HEK293 (cell line): ENCODE data around the gene MYO1D.

ENCODE experiments used
- HOXA7 ChIP-seq: sonication (generic); formaldehyde crosslinking; IDR thresholded peaks from 2 replicates; pipeline ENCODE4 v1.8.1; 2022; ENCODE audit warnings: missing genetic modification reagents, borderline replicate concordance
- YY2 ChIP-seq: fragments of 450-650 bp; formaldehyde crosslinking; IDR thresholded peaks from 2 replicates; pipeline ENCODE4 v1.5.1; 2016; ENCODE audit warnings: missing biosample characterization, missing genetic modification characterization
- ZNF211 ChIP-seq: fragments of 450-650 bp; formaldehyde crosslinking; IDR thresholded peaks from 2 replicates; pipeline ENCODE4 v1.5.1; 2016; ENCODE audit warnings: low read depth, missing biosample characterization, missing genetic modification characterization
- ZNF624 ChIP-seq: fragments of 450-650 bp; formaldehyde crosslinking; IDR thresholded peaks from 2 replicates; pipeline ENCODE4 v1.5.1; 2017; ENCODE audit warnings: missing biosample characterization, missing genetic modification characterization
- ZNF777 ChIP-seq: fragments of 450-650 bp; formaldehyde crosslinking; IDR thresholded peaks from 2 replicates; pipeline ENCODE4 v1.5.1; 2017; ENCODE audit warnings: missing biosample characterization, missing genetic modification characterization, borderline replicate concordance
- TF ChIP-seq, protein P1 (sequence below): fragments of 450-650 bp; formaldehyde crosslinking; IDR thresholded peaks from 2 replicates; pipeline ENCODE4 v1.5.1; 2016; ENCODE audit warnings: missing biosample characterization, missing genetic modification characterization
- TF ChIP-seq, protein P2 (sequence below): fragments of 450-650 bp; formaldehyde crosslinking; IDR thresholded peaks from 2 replicates; pipeline ENCODE4 v1.5.1; 2016; ENCODE audit warnings: missing biosample characterization, missing genetic modification characterization
- TF ChIP-seq, protein P3 (sequence below): IDR thresholded peaks from 2 replicates; pipeline ENCODE4 v1.6.1; 2011; ENCODE audit warnings: mild to moderate bottlenecking, low read depth, low read length, borderline replicate concordance

DNA sequence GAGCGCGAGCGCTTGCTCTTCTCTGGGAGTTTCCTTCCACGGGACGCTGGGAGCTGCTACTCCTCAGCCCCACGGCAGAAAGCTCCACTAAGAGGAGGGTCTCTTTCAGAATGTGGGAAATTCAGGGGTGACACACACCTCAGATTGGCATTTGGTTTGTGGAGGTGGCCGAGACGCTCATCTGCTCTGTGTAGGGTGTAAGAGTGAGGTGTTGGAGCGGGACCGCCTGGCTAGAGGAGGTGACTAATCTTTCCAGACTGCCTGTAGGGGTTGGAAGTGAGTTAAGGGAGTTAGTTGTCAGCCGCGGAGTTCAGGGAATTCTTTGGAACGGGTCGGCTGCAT lies 431.9 kb downstream of the MYO1D start:
- TF ChIP-seq, protein P1, sequence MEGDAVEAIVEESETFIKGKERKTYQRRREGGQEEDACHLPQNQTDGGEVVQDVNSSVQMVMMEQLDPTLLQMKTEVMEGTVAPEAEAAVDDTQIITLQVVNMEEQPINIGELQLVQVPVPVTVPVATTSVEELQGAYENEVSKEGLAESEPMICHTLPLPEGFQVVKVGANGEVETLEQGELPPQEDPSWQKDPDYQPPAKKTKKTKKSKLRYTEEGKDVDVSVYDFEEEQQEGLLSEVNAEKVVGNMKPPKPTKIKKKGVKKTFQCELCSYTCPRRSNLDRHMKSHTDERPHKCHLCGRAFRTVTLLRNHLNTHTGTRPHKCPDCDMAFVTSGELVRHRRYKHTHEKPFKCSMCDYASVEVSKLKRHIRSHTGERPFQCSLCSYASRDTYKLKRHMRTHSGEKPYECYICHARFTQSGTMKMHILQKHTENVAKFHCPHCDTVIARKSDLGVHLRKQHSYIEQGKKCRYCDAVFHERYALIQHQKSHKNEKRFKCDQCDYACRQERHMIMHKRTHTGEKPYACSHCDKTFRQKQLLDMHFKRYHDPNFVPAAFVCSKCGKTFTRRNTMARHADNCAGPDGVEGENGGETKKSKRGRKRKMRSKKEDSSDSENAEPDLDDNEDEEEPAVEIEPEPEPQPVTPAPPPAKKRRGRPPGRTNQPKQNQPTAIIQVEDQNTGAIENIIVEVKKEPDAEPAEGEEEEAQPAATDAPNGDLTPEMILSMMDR (tag by site-specific recombination): no peak
- TF ChIP-seq ZNF211 (tag by site-specific recombination): no peak
- TF ChIP-seq ZNF624: no peak
- no peak for TF ChIP-seq ZNF777
- TF ChIP-seq, protein P2, sequence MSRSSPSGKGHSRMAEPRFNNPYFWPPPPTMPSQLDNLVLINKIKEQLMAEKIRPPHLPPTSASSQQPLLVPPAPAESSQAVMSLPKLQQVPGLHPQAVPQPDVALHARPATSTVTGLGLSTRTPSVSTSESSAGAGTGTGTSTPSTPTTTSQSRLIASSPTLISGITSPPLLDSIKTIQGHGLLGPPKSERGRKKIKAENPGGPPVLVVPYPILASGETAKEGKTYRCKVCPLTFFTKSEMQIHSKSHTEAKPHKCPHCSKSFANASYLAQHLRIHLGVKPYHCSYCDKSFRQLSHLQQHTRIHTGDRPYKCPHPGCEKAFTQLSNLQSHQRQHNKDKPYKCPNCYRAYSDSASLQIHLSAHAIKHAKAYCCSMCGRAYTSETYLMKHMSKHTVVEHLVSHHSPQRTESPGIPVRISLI (tag by site-specific recombination): no peak
- TF ChIP-seq YY2 (tag by site-specific recombination): no peak
- TF ChIP-seq HOXA7 (CRISPR knock-in tag): no peak
- TF ChIP-seq, protein P3, sequence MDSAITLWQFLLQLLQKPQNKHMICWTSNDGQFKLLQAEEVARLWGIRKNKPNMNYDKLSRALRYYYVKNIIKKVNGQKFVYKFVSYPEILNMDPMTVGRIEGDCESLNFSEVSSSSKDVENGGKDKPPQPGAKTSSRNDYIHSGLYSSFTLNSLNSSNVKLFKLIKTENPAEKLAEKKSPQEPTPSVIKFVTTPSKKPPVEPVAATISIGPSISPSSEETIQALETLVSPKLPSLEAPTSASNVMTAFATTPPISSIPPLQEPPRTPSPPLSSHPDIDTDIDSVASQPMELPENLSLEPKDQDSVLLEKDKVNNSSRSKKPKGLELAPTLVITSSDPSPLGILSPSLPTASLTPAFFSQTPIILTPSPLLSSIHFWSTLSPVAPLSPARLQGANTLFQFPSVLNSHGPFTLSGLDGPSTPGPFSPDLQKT: no peak
